Mammary epithelial cell (primary cell): ENCODE measurements around the gene MRPL47.

Source experiments
- EZH2 ChIP-seq: IDR thresholded peaks from 2 replicates; pipeline ENCODE4 v1.6.1; 2012; ENCODE audit warnings: low read length, inconsistent platforms, borderline replicate concordance
- TF ChIP-seq, protein P1 (sequence below), 2 donors: IDR thresholded peaks in 1 of 2; conservative IDR thresholded peaks in 1 of 2; 2 replicates each; pipeline ENCODE4 v1.5.1; 2011 to 2012; ENCODE audit warnings: inconsistent platforms in 2 of 2, low read length in 2 of 2, mild to moderate bottlenecking in 2 of 2, control low read depth in 1 of 2, low read depth in 1 of 2; ENCODE audit not compliant: insufficient read depth in 1 of 2; ENCODE audit errors: extremely low read depth in 1 of 2

DNA sequence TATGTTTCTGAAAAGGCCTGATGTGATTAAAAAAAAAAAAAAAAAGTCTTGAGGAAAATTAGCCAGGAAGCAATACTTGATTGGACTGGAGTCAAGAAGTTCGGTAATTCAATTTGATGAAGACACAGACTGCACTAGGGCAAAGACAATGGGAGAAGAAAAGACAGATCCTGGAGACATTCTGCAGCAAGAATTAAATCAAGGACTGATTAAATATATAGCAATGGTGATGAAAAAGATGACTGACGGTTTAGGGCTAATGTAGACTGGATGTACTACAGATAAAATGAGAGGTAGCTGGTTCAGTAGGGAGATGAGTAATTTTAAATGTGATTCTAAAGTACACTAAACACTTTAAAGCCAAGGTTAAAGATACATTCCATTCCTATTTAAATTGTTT lies 13.8 kb downstream of the MRPL47 start:
- TF ChIP-seq, protein P1, sequence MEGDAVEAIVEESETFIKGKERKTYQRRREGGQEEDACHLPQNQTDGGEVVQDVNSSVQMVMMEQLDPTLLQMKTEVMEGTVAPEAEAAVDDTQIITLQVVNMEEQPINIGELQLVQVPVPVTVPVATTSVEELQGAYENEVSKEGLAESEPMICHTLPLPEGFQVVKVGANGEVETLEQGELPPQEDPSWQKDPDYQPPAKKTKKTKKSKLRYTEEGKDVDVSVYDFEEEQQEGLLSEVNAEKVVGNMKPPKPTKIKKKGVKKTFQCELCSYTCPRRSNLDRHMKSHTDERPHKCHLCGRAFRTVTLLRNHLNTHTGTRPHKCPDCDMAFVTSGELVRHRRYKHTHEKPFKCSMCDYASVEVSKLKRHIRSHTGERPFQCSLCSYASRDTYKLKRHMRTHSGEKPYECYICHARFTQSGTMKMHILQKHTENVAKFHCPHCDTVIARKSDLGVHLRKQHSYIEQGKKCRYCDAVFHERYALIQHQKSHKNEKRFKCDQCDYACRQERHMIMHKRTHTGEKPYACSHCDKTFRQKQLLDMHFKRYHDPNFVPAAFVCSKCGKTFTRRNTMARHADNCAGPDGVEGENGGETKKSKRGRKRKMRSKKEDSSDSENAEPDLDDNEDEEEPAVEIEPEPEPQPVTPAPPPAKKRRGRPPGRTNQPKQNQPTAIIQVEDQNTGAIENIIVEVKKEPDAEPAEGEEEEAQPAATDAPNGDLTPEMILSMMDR (conservative IDR thresholded peaks at IDR 0.05 in 1 of 2, IDR thresholded peaks at IDR 0.05 in 1 of 2; ENCODE audit: extremely low read depth in 1 of 2, insufficient read depth in 1 of 2, low read depth in 1 of 2, low read length in 2 of 2), result no peak
- no peak for TF ChIP-seq EZH2
